Endodermal cell (in vitro differentiated cells): Measurements from ENCODE around the gene CDH8. TPM values are rescaled to one million over a fixed set of nuclear protein-coding genes. Genes with fewer than 3 reads are reported as not detected.
A peak's percentile ranks its signal among the peaks of the same experiment; 100 is the strongest.

Experiments
- DNase-seq: peaks from one replicate; pipeline ENCODE4 v3.0.0-alpha.2; 2017
- H3K27ac ChIP-seq: 2 replicates; pipeline ENCODE4 v1.5.1; 2013; ENCODE audit warnings: mild to moderate bottlenecking, low read depth, low read length, moderate library complexity
- H3K27me3 ChIP-seq: 2 replicates; pipeline ENCODE4 v1.6.1; 2013; ENCODE audit warnings: mild to moderate bottlenecking, low read length, moderate library complexity; ENCODE audit not compliant: insufficient read depth, control insufficient read depth, poor library complexity, severe bottlenecking
- H3K36me3 ChIP-seq: 2 replicates; pipeline ENCODE4 v1.7.0; 2013; ENCODE audit warnings: mild to moderate bottlenecking, low read length, moderate library complexity; ENCODE audit not compliant: control insufficient read depth, insufficient read depth
- H3K4me1 ChIP-seq: one replicate; pipeline ENCODE4 v1.7.0; 2013; ENCODE audit warnings: low read length; ENCODE audit not compliant: control insufficient read depth, insufficient read depth
- H3K4me3 ChIP-seq: 2 replicates; pipeline ENCODE4 v1.5.1; 2013; ENCODE audit warnings: mild to moderate bottlenecking, low read length, moderate library complexity
- H3K9ac ChIP-seq: 2 replicates; pipeline ENCODE4 v1.6.1; 2013; ENCODE audit warnings: mild to moderate bottlenecking, low read length, moderate library complexity; ENCODE audit not compliant: poor library complexity, severe bottlenecking; ENCODE audit errors: extremely low read depth
- H3K9me3 ChIP-seq: 2 replicates; pipeline ENCODE4 v1.6.1; 2013; ENCODE audit warnings: mild to moderate bottlenecking, low read length, moderate library complexity; ENCODE audit not compliant: control insufficient read depth
- H3K27ac Mint-ChIP-seq: 2 replicates; pipeline ENCODE4 v1.8.0; 2020; ENCODE audit warnings: mixed read lengths
- H3K27me3 Mint-ChIP-seq: 2 replicates; pipeline ENCODE4 v1.8.0; 2021; ENCODE audit warnings: mild to moderate bottlenecking, mixed read lengths; ENCODE audit not compliant: insufficient read depth
- H3K36me3 Mint-ChIP-seq: 2 replicates; pipeline ENCODE4 v1.8.0; 2020; ENCODE audit warnings: low read depth, mixed read lengths
- H3K4me1 Mint-ChIP-seq: 2 replicates; pipeline ENCODE4 v1.8.0; 2020; ENCODE audit warnings: mixed read lengths
- H3K4me3 Mint-ChIP-seq: 2 replicates; pipeline ENCODE4 v1.8.0; 2020; ENCODE audit warnings: mild to moderate bottlenecking, moderate library complexity, mixed read lengths
- H3K9me3 Mint-ChIP-seq: 2 replicates; pipeline ENCODE4 v1.8.0; 2020; ENCODE audit warnings: mild to moderate bottlenecking, mixed read lengths
- WGBS, 2 experiments: methylation state at CpG; one replicate each; pipeline versions ENCODE4 v1.1.5 to v1.1.7; 2013; ENCODE audit warnings: missing lambda C conversion rate in 2 of 2, mixed read lengths in 1 of 2; ENCODE audit not compliant: insufficient coverage in 1 of 2, insufficient read length in 1 of 2; 5-methylcytosine and 5-hydroxymethylcytosine counted together
- total RNA-seq, 2 donors: library from RNA; stranded (reverse); fragmentation: NEBNext Ultra II Directional in 1 of 2; extraction: Animal tissue kit (Norgen Biotek cat#: 25700) in 1 of 2; gene quantifications; 2 replicates in 1 of 2; 3 replicates in 1 of 2; pipeline ENCODE4 v1.2.1, GENCODE V29; 2021
- TF ChIP-seq, protein P1 (sequence below): fragments of 200-600 bp; sonication (generic); conservative IDR thresholded peaks from 2 replicates; pipeline ENCODE4 v1.5.0; 2021; ENCODE audit warnings: antibody characterized with exemption, mild to moderate bottlenecking

Gene CDH8
- total RNA-seq, 2 donors from 2014 or later, result 13.9 to 27.2 TPM

DNA sequence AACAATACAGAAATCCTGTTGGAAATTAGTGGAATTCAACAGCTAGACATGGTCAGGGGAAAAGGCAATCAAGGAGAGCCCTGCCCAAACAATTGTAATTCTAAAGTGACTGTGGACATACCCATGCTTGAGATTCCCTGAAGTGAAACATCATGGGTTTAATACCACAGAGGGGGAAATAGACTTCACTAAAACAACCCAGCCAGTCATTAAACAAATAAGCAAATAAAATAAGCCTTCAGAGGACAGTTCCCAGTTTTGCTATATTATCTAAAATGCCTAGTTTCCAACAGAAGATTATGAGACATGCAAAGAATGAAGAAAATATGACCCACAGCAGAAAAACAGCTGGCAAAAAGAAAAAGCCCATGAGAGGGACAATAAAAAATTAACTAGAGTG is 376.3 kb downstream of the CDH8 start:
- no peaks in the 10 kb centered on the region for H3K27me3 ChIP-seq
- TF ChIP-seq, protein P1, sequence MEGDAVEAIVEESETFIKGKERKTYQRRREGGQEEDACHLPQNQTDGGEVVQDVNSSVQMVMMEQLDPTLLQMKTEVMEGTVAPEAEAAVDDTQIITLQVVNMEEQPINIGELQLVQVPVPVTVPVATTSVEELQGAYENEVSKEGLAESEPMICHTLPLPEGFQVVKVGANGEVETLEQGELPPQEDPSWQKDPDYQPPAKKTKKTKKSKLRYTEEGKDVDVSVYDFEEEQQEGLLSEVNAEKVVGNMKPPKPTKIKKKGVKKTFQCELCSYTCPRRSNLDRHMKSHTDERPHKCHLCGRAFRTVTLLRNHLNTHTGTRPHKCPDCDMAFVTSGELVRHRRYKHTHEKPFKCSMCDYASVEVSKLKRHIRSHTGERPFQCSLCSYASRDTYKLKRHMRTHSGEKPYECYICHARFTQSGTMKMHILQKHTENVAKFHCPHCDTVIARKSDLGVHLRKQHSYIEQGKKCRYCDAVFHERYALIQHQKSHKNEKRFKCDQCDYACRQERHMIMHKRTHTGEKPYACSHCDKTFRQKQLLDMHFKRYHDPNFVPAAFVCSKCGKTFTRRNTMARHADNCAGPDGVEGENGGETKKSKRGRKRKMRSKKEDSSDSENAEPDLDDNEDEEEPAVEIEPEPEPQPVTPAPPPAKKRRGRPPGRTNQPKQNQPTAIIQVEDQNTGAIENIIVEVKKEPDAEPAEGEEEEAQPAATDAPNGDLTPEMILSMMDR, result no peak
- Mint-ChIP-seq H3K36me3 (no peaks in the 10 kb centered on the region), H3K27ac (peak overlapping the region; percentile 1), H3K27me3 (no peaks in the 10 kb centered on the region), H3K9me3 (no peaks in the 10 kb centered on the region), H3K4me1 (no peaks in the 10 kb centered on the region), H3K4me3 (no peak overlapping the region)
- no peaks in the 10 kb centered on the region for H3K9me3 ChIP-seq
- no peaks in the 10 kb centered on the region for H3K36me3 ChIP-seq
- DNase-seq, result no peak
- no peak overlapping the region for H3K4me3 ChIP-seq
- no peaks in the 10 kb centered on the region for H3K4me1 ChIP-seq
- H3K9ac ChIP-seq, result no peak overlapping the region
- no peak overlapping the region for H3K27ac ChIP-seq

DNA sequence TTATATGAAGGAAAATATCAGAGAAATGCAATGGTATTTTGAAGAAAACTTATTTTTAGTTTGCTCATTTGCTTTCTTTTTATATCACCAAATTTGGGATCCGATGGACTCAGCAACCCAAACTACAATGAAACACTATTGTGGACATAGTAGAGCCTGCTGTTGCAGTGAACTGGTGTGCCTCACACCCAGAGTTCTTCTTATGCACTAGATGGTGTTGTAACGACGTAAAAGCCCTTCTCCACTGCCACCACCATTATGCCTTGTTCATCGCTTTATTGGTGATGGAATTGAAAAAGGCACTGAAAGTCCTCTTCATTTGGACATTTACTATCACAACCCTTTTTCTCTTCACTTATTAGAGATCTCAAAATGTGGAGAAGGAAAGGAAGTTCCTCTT is 381.3 kb downstream of the CDH8 start:
- no peaks in the 10 kb centered on the region for H3K9me3 ChIP-seq
- no peaks in the 10 kb centered on the region for H3K4me1 Mint-ChIP-seq
- DNase-seq, result no peak
- H3K36me3 ChIP-seq, result no peaks in the 10 kb centered on the region
- H3K9me3 Mint-ChIP-seq, result no peaks in the 10 kb centered on the region
- TF ChIP-seq, protein P1, result peak; percentile 22
- H3K4me3 Mint-ChIP-seq, result no peak overlapping the region
- WGBS, 2 experiments, result 93% methylated on average over 3 of the region's 4 CpGs; no CpG with 5 or more reads in 1 of the 2 experiments
- no peaks in the 10 kb centered on the region for H3K27me3 ChIP-seq
- no peaks in the 10 kb centered on the region for H3K27me3 Mint-ChIP-seq
- no peak overlapping the region for H3K27ac Mint-ChIP-seq
- H3K4me3 ChIP-seq, result no peak overlapping the region
- H3K36me3 Mint-ChIP-seq, result no peaks in the 10 kb centered on the region
- H3K9ac ChIP-seq, result no peak overlapping the region
- no peak overlapping the region for H3K27ac ChIP-seq
- no peaks in the 10 kb centered on the region for H3K4me1 ChIP-seq

DNA sequence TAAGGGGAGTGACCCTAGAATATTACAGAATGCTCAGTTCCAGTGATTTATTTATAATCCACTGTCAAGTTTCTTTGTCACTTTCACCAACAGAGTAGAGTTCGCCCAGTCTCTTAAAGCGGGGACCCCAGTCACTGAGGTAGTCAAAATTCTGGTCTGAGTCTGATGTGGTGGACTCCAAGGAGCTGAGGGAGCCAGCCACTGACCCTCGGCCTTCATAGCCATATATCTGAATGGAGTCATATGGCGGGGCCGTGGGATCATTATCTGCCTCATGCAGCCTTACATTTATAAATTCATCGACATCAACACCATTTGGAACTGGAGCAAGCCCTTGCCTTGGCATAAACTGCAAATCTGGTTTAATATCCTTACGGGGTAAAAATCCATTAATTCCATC is 382.7 kb downstream of the CDH8 start:
- 93 to 96% methylated on average over 7 of the region's 7 CpGs for WGBS, 2 experiments
- H3K27ac Mint-ChIP-seq, result no peak overlapping the region
- H3K36me3 Mint-ChIP-seq, result no peaks in the 10 kb centered on the region
- H3K4me3 Mint-ChIP-seq, result no peak overlapping the region
- Histone ChIP-seq H3K9me3 (no peaks in the 10 kb centered on the region), H3K27ac (no peak overlapping the region), H3K9ac (no peak overlapping the region), H3K4me1 (no peaks in the 10 kb centered on the region), H3K4me3 (no peak overlapping the region), H3K27me3 (no peaks in the 10 kb centered on the region), H3K36me3 (no peaks in the 10 kb centered on the region)
- no peaks in the 10 kb centered on the region for H3K4me1 Mint-ChIP-seq
- no peaks in the 10 kb centered on the region for H3K9me3 Mint-ChIP-seq
- DNase-seq, result no peak
- TF ChIP-seq, protein P1, result no peak
- H3K27me3 Mint-ChIP-seq, result no peaks in the 10 kb centered on the region
